Measurements from ENCODE around the gene ADGRF5.

- TF ChIP-seq CTCF (IDR thresholded peaks at IDR 0.05): no peak
- TF ChIP-seq POLR2A (IDR thresholded peaks at IDR 0.05): no peak
Measured at GRCh38 chr6:46963039-46963438, 41.3 kb upstream of the ADGRF5 start.

Data from heart left ventricle (tissue), 13 donors.